HAP-1 (cell line): Measurements from ENCODE around the gene MGAT1.

Source experiments
- DNase-seq, 2 experiments: peaks; one replicate each; pipeline ENCODE4 v3.0.0-alpha.2; 2016 to 2020; ENCODE audit warnings: low spot score in 2 of 2
- H3K27me3 ChIP-seq: fragments of 250-450 bp; sonication (Bioruptor Pico); 2 replicates; pipeline ENCODE4 v1.5.1; 2020; ENCODE audit warnings: low read depth, mild to moderate bottlenecking, moderate library complexity
- H3K36me3 ChIP-seq: fragments of 250-450 bp; sonication (Bioruptor Pico); replicated peaks from 2 replicates; pipeline ENCODE4 v1.5.1; 2020; ENCODE audit warnings: mild to moderate bottlenecking
- H3K4me1 ChIP-seq: fragments of 250-450 bp; sonication (Bioruptor Pico); 2 replicates; pipeline ENCODE4 v1.5.1; 2020; ENCODE audit warnings: mild to moderate bottlenecking
- H3K4me3 ChIP-seq: fragments of 250-450 bp; sonication (Bioruptor Pico); 2 replicates; pipeline ENCODE4 v1.5.1; 2020; ENCODE audit warnings: mild to moderate bottlenecking, moderate library complexity
- H3K9me3 ChIP-seq: fragments of 250-450 bp; sonication (Bioruptor Pico); 2 replicates; pipeline ENCODE4 v1.5.1; 2020; ENCODE audit warnings: mild to moderate bottlenecking, moderate library complexity
- in situ Hi-C: fragments of 300-500 bp; cut with MboI; formaldehyde crosslinking; loops from 3 replicates; pipeline ENCODE4 v1.14.3; 2020; ENCODE audit warnings: low sequenced_read_pairs, inconsistent platforms, mixed read lengths

MGAT1 gene

DNA sequence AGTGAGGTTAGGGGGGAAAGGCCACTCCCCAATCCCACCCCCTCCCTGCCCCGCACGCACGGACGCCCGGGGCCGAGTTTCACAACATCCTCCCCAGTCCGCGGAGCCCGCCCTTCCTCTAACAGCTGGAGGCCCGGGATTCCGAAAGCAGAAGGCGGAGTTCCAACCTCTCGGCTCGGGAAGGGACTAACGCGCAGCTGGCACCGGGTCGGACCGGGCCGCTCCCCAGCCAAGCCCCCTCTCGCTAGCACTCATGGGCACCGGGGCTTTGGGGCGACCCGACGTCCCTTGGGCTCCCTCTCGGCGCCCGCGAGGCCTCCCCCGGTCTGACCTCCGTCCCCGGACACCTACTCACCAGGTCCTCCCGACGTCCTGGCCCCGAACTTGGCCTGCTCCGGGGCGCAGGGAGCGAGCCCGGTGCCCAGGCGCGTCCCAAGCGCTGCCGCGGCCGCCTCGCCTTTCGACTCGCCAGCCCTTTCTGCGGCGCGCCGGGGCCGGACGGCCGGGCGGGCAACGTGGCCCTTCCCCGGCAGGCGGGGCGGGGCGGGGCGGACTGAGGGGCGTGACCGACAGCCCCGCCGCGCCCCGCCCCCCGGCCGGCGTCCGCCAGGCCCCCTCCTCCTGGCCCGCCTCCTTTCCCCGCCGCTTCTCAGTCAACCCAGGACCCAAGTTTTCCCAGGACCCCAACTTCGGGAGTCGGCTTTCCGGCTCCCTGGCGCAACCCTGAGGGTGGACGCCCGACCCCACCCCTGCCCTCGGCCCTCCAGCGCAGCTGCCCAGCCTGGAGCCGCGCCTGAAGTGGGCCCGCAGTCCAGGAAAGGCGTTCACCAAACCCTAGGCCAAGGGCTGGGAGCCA, at the start of gene MGAT1:
MGAT1 (minus strand) TSS at position 482 of the 856 bp plus-strand sequence. CDS start 9,835 bp downstream, outside the sequence.
- no peaks in the 10 kb centered on the region; the same call in 1 of the 2 replicates for H3K36me3 ChIP-seq
- in situ Hi-C loops, result no loop called here

DNA sequence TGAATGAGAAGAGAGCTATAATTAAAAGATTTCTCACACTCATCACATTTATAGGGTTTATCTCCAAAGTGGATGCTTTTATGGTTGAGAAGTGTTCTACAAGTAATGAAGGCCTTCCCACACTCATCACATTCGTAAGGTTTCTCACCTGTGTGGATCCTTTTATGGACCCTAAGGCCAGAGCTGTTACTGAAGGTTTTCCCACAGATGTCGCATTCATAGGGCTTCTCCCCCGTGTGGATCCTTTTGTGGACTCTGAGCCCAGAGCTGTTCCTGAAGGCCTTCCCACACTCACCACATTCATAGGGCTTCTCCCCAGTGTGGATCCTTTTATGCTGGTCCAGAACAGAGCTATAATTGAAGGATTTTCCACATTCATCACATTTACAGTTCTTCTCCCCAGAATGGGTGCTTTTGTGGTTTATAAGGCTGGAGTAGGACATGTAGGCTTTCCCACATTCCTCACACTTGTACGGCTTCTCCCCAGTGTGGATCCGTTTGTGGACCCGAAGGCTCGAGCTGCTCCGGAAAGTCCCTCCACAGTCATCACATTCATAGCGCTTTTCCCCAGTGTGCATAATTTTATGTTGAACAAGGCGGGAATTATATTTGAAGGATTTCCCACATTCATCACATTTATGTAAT, 48.0 kb upstream of the MGAT1 start:
- Histone ChIP-seq H3K27me3 (no peaks in the 10 kb centered on the region), H3K4me3 (no peak overlapping the region), H3K4me1 (no peaks in the 10 kb centered on the region), H3K36me3 (peaks cover 25% of the 10 kb centered on the region), H3K9me3 (peaks cover 29% of the 10 kb centered on the region)
- DNase-seq, result no peak
- in situ Hi-C loops, result no loop called here

More for the DNA sequence above, at the start of gene MGAT1:
- Histone ChIP-seq H3K4me3 (peak within 1 kb of the TSS; percentile 92), H3K4me1 (peaks cover 26% of the 10 kb centered on the region), H3K9me3 (no peaks in the 10 kb centered on the region), H3K27me3 (no peaks in the 10 kb centered on the region)
- peak; percentile 62 to 89 for DNase-seq

GRCh38 chr5:180849827-180850226, 47.2 kb upstream of the MGAT1 start:
- no peak overlapping the region for H3K4me3 ChIP-seq
- H3K36me3 ChIP-seq, result peaks cover 25% of the 10 kb centered on the region
- peaks cover 30% of the 10 kb centered on the region for H3K9me3 ChIP-seq
- in situ Hi-C loops, result no loop called here
- no peaks in the 10 kb centered on the region for H3K27me3 ChIP-seq
- no peaks in the 10 kb centered on the region for H3K4me1 ChIP-seq
- no peak for DNase-seq

- Histone ChIP-seq H3K36me3 (peaks cover 25% of the 10 kb centered on the region), H3K4me3 (no peak overlapping the region), H3K9me3 (peaks cover 32% of the 10 kb centered on the region), H3K4me1 (no peaks in the 10 kb centered on the region), H3K27me3 (no peaks in the 10 kb centered on the region)
- in situ Hi-C loops, result no loop called here
- no peak for DNase-seq
These were observed 46.3 kb upstream of the MGAT1 start for GRCh38 chr5:180848878-180849277.

GRCh38 chr5:180848265-180848664, 45.7 kb upstream of the MGAT1 start:
- peaks cover 25% of the 10 kb centered on the region for H3K36me3 ChIP-seq
- H3K9me3 ChIP-seq, result peaks cover 32% of the 10 kb centered on the region
- DNase-seq, result no peak
- in situ Hi-C loops, result no loop called here
- H3K4me1 ChIP-seq, result no peaks in the 10 kb centered on the region
- no peak overlapping the region for H3K4me3 ChIP-seq
- H3K27me3 ChIP-seq, result no peaks in the 10 kb centered on the region

- no peaks in the 10 kb centered on the region for H3K4me1 ChIP-seq
- DNase-seq, result no peak
- no peaks in the 10 kb centered on the region for H3K27me3 ChIP-seq
- no peak overlapping the region for H3K4me3 ChIP-seq
- H3K9me3 ChIP-seq, result peaks cover 31% of the 10 kb centered on the region
- in situ Hi-C loops, result no loop called here
- peaks cover 25% of the 10 kb centered on the region for H3K36me3 ChIP-seq
These were observed 44.4 kb upstream of the MGAT1 start for GRCh38 chr5:180847026-180847425.

DNA sequence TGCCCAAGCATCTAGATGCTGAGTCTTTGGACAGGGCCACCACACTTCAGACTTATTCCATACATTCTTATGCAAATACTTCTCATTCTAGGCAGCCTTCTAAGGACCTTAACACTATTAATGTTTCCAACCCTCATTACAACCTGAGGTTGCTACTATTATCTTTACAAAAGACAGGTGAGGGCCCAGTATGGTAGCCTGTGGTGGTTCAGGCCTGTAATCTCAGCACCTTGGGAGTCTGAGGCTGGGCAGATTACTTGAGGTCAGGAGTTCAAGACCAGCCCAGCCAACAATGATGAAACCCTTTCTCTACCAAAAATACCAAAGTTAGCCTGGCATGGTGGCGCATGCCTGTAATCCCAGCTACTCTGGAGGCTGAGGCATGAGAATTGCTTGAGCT, 42.3 kb upstream of the MGAT1 start:
- H3K27me3 ChIP-seq, result no peaks in the 10 kb centered on the region
- peaks cover 9% of the 10 kb centered on the region for H3K9me3 ChIP-seq
- H3K36me3 ChIP-seq, result peaks cover 3% of the 10 kb centered on the region
- no peak for DNase-seq
- in situ Hi-C loops, result no loop called here
- H3K4me3 ChIP-seq, result no peak overlapping the region
- H3K4me1 ChIP-seq, result no peaks in the 10 kb centered on the region

- Histone ChIP-seq H3K36me3 (no peaks in the 10 kb centered on the region; the same call in none of the 2 replicates), H3K4me1 (no peaks in the 10 kb centered on the region), H3K4me3 (no peak overlapping the region), H3K27me3 (no peaks in the 10 kb centered on the region), H3K9me3 (peaks cover 7% of the 10 kb centered on the region)
- DNase-seq, result no peak
- in situ Hi-C loops, result no loop called here
These were observed 41.8 kb upstream of the MGAT1 start for GRCh38 chr5:180844432-180844831.

GRCh38 chr5:180839935-180840334, 37.3 kb upstream of the MGAT1 start:
- Histone ChIP-seq H3K9me3 (peaks cover 6% of the 10 kb centered on the region), H3K4me3 (no peak overlapping the region), H3K36me3 (no peaks in the 10 kb centered on the region), H3K27me3 (no peaks in the 10 kb centered on the region), H3K4me1 (no peaks in the 10 kb centered on the region; the same call in 1 of the 2 replicates)
- in situ Hi-C loops, result no loop called here
- DNase-seq, result no peak

DNA sequence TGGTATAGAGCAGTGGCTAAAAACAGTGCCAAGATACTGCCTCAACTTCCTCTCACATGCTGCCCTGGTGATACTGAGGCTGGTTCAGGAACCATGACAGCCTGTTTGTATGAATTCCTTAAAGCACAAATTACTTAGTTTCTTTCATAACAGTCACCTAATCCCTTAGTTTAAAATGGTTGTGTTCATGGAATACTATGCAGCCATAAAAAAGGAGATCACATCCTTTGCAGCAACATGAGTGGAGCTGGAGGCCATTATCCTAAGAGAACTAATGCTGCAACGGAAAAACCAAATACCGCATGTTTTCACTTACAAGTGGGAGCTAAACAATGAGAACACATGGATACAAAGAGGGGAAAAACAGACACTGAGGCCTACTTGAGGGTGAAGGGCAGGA, 36.6 kb upstream of the MGAT1 start:
- no peak for DNase-seq
- Histone ChIP-seq H3K9me3 (peaks cover 3% of the 10 kb centered on the region; the same call in 1 of the 2 replicates), H3K27me3 (no peaks in the 10 kb centered on the region), H3K4me1 (no peaks in the 10 kb centered on the region; the same call in 1 of the 2 replicates), H3K4me3 (no peak overlapping the region), H3K36me3 (no peaks in the 10 kb centered on the region)
- in situ Hi-C loops, result no loop called here

DNA sequence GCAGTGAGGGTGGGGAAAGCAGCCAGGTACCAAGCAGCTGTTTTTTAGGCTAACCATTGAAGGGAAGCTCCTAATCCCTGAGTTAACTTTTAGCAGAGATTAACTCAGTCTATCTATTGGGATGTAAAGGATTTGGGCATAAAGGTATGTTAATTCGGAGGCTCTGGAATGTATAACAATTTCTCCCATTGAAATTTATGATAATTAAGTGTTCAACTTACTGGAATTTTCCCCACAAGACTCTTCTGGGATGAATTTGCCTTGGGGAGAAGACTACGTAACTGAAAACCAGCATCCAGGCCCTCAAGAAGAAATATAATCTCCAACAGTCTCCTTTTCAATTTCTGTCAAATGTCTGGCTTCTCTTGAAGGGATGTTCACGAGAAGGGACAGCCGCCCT, 34.9 kb upstream of the MGAT1 start:
- H3K36me3 ChIP-seq, result no peaks in the 10 kb centered on the region

DNA sequence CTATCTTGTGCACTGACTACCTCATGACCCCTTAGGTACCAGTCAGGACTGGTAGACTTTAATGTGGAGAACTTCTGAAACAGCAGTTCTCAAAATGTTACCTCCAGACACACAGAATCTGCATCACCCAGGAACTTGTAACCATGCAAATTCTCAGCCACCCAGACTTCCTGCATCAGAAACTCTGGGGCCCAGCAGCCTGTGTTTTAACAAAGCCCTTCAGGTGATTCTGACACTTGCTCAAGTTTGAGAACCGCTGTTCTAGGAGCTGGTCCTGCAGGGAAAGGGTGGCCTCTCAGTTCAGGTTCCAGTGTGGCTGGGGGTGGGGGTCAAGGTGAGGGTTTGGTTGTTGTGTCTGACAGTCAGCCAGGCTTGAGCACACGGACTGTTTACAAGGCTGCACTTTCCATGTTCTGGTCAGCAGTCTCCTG, 30.0 kb upstream of the MGAT1 start:
- peaks cover 8% of the 10 kb centered on the region for H3K9me3 ChIP-seq
- no peaks in the 10 kb centered on the region for H3K27me3 ChIP-seq
- no peaks in the 10 kb centered on the region; the same call in 1 of the 2 replicates for H3K4me1 ChIP-seq
- H3K4me3 ChIP-seq, result no peak overlapping the region
- H3K36me3 ChIP-seq, result no peaks in the 10 kb centered on the region
- DNase-seq, result no peak
- in situ Hi-C loops, result no loop called here

More for the DNA sequence above, 34.9 kb upstream of the MGAT1 start:
- in situ Hi-C loops, result no loop called here
- peak; percentile 25 to 68 for DNase-seq
- Histone ChIP-seq H3K4me1 (no peaks in the 10 kb centered on the region; the same call in 1 of the 2 replicates), H3K9me3 (peaks cover 3% of the 10 kb centered on the region; the same call in 1 of the 2 replicates), H3K27me3 (no peaks in the 10 kb centered on the region), H3K4me3 (no peak overlapping the region)

GRCh38 chr5:180831139-180832093, 28.8 kb upstream of the MGAT1 start:
- H3K9me3 ChIP-seq, result peaks cover 8% of the 10 kb centered on the region

More at GRCh38 chr5:180831139-180832093, 28.8 kb upstream of the MGAT1 start:
- in situ Hi-C loops, result no loop called here
- H3K4me1 ChIP-seq, result no peaks in the 10 kb centered on the region
- H3K27me3 ChIP-seq, result no peaks in the 10 kb centered on the region
- H3K36me3 ChIP-seq, result no peaks in the 10 kb centered on the region
- no peak for DNase-seq
- H3K4me3 ChIP-seq, result no peak overlapping the region
